HEK293T (cell line): ENCODE results near the gene HS6ST1.

Source experiments
- ARNT ChIP-seq: fragments of 450-650 bp; IDR thresholded peaks from 2 replicates; pipeline ENCODE4 v1.6.1; 2017; ENCODE audit warnings: mild to moderate bottlenecking
- CTBP1 ChIP-seq: fragments of 450-650 bp; IDR thresholded peaks from 2 replicates; pipeline ENCODE4 v1.6.1; 2016; ENCODE audit warnings: borderline replicate concordance
- ELF4 ChIP-seq: fragments of 450-650 bp; IDR thresholded peaks from 2 replicates; pipeline ENCODE4 v1.6.1; 2017; ENCODE audit warnings: antibody characterized with exemption
- FOXA1 ChIP-seq: fragments of 450-650 bp; IDR thresholded peaks from 2 replicates; pipeline ENCODE4 v1.6.1; 2016; ENCODE audit warnings: mild to moderate bottlenecking
- FOXK2 ChIP-seq: fragments of 450-650 bp; IDR thresholded peaks from 2 replicates; pipeline ENCODE4 v1.6.1; 2016; ENCODE audit warnings: mild to moderate bottlenecking
- FOXM1 ChIP-seq: fragments of 450-650 bp; IDR thresholded peaks from 2 replicates; pipeline ENCODE4 v1.6.1; 2017; ENCODE audit warnings: mild to moderate bottlenecking, borderline replicate concordance
- HDGF ChIP-seq: fragments of 450-650 bp; IDR thresholded peaks from 2 replicates; pipeline ENCODE4 v1.6.1; 2017; ENCODE audit warnings: antibody characterized with exemption, borderline replicate concordance
- LEF1 ChIP-seq: fragments of 450-650 bp; IDR thresholded peaks from 2 replicates; pipeline ENCODE4 v1.6.1; 2017; ENCODE audit warnings: mild to moderate bottlenecking, borderline replicate concordance
- NFRKB ChIP-seq: fragments of 450-650 bp; IDR thresholded peaks from 2 replicates; pipeline ENCODE4 v1.6.1; 2016; ENCODE audit warnings: mild to moderate bottlenecking, moderate library complexity
- SP1 ChIP-seq: fragments of 450-650 bp; IDR thresholded peaks from 2 replicates; pipeline ENCODE4 v1.6.1; 2017
- SUZ12 ChIP-seq: fragments of 450-650 bp; IDR thresholded peaks from 2 replicates; pipeline ENCODE4 v1.6.1; 2016; ENCODE audit warnings: mild to moderate bottlenecking
- TARDBP ChIP-seq: fragments of 450-650 bp; IDR thresholded peaks from 2 replicates; pipeline ENCODE4 v1.6.1; 2016
- ZNF384 ChIP-seq: fragments of 450-650 bp; IDR thresholded peaks from 2 replicates; pipeline ENCODE4 v1.6.1; 2016

DNA sequence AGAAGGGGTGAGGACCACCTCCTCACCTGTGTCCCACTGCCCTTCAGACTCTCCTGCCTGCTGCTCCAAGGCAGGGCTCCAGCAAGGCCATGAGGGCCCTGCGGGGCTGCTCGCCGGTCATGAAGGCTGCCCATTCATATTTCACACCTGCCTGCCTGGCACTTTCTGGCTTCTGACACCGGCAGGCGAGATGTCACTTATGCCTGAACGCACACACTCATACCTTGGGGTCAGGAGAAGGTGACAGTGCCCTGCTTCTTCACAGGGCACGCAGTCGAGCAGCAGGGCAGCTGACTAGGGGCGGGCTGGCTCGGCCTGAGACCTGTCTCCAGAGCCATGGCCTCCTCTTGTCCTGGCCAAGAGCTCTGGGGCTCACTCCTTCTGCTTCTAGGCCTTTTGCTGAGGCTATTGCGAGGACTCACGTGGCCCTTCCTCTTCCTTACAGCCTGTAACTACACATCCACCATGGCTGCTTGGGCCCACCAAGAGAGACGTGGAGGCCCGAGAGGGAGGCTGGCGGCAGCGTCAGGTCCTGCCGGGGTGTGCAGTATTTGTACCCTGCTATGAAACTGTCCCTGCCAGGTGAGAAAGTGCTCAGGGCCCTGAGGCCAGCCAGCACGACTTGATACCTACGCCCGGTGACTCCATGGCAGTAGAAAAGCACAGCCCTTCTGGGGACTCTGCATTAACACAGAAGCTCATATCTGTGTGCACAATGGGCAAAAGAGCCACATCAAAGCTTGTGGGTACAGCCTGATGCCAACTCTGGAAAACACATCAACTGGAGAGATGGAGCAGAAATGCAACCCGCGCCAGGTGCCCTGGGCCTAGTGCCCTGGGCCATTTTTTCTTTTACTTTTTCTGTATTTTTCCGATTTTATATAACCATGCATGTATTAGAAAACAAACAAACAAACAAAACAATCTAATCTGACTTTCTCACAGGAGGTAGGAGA, 30.6 kb downstream of the HS6ST1 start:
- TF ChIP-seq ARNT (no peak), ZNF384 (no peak), FOXA1 (no peak), SP1 (no peak), ELF4 (no peak), TARDBP (no peak), FOXK2 (no peak), FOXM1 (no peak), SUZ12 (no peak), CTBP1 (no peak), NFRKB (no peak), LEF1 (no peak), HDGF (no peak)
